TTC549 (cell line): Measurements from ENCODE around the gene GPR37.

Source experiments
- FAIRE-seq: peaks from 2 replicates; lab custom pipeline; 2012; peaks lifted over from hg19 to GRCh38; lab: Jason Lieb, UNC

Gene GPR37

GRCh38 chr7:124780056-124780455 is 14.5 kb upstream of the GPR37 start:
- no peak for FAIRE-seq

GRCh38 chr7:124779620-124780019 is 14.0 kb upstream of the GPR37 start:
- FAIRE-seq: no peak

DNA sequence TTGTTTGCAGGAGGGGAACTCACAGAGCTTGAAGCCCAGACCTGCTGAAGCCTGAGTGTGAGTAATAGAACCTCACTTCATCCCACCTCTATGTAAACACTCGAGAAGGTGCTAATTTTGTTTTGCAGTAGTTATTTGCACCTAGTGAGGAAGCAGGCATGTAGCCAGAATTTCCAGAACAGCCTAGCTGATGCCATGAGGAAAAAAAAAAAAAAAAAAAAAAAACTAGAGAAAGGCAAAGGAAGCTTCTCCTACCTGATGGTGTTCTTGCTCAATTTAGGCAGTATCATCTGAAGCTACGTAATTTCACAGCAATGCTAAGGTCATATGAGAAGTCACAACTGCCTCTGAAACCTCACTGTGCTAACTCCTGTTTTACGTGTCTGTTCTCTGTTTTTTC is 13.6 kb upstream of the GPR37 start:
- no peak for FAIRE-seq

- FAIRE-seq: no peak
Observed at GRCh38 chr7:124777268-124777667, 11.7 kb upstream of the GPR37 start.

DNA sequence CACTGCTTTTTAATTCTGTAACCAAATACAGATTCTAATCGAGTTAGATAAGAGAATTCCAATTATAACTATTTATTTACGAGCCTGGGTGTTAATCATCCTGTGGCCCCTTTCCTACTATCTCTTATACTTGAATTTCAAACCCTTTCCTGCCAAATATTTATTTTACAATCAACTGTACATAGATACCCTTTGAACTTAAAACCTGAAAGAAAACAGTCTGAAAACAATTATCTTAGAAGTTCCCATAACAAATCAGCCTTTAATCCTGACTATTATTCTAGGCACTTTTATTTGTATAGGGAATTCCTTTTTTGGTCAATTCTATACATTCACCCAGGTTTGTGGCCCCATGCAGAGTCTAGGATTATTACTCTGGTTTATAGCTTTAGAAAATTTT is 10.6 kb upstream of the GPR37 start:
- FAIRE-seq: no peak

DNA sequence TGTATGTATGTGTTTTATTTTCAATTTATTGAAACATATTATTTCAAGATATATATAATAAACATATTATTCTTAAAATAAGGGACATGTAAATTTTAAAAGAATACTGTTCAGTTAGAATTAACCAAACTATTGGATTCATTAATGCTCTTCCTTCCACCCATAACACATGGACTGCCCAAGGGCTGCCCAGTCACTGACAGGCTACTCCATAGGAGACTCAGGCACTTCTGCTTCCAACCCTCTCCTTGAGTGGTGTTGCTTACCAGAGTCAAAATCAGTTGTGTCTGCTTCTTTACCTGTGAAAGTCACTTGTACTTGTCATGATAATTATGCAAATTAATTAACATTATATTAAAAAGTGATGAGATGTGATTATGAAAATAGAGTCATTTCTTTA is 9.8 kb upstream of the GPR37 start:
- no peak for FAIRE-seq

DNA sequence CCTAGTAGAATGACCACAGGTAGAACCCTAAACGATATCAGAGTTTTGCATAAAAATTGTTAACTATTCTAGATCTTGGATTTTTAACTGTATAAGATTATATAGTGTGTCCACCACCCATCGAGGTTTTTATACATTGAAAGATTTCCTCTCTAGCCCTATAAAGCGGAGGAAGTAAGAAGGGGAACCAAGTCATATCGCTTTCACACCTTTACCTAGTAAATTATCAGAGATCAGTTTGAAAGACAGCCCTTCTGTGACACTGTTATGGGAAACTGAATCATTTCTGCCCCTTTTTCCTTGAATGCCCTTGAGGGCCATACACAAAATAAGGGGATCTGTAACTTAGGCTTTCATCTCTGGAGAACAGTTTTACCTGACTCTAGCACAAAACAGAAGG is 8.3 kb upstream of the GPR37 start:
- no peak for FAIRE-seq

- no peak for FAIRE-seq
Observed at GRCh38 chr7:124773339-124773738, 7.7 kb upstream of the GPR37 start.

DNA sequence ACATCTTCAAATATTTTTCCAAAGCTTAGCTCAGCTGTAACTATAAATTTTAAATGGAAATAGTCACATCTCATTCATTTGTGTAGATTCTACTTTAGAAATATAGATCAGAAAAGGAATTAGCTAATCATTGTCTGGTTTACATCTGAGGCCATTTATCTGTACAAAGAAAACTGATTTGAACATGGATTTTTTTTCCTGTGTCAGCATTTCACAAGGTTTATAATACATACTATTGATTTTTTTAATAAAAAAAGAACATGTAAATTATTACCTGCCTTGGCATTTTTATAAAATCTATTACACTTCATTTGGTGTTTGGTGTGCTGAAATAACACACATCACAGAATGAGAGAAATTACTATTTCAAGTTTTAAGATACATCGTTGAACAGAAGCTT is 3.5 kb upstream of the GPR37 start:
- no peak for FAIRE-seq

DNA sequence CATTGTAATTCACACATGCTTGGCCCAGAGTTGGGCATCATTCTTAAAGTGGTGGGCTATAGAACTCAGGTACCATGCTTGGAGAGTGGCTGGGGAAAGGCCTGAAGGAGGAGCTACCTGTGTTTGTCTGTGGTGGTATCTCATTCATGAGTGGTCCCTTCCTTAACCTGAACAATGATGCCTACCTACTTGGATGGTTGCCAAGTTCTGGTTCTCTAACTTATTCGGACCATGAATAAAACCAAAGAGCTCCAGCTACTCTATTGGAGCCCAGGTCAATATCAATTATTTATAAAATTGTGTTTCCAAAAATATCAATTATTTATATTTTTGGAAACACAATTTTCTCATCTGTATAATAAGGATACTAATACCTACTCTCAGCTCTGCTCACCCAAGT is 2.9 kb upstream of the GPR37 start:
- no peak for FAIRE-seq

DNA sequence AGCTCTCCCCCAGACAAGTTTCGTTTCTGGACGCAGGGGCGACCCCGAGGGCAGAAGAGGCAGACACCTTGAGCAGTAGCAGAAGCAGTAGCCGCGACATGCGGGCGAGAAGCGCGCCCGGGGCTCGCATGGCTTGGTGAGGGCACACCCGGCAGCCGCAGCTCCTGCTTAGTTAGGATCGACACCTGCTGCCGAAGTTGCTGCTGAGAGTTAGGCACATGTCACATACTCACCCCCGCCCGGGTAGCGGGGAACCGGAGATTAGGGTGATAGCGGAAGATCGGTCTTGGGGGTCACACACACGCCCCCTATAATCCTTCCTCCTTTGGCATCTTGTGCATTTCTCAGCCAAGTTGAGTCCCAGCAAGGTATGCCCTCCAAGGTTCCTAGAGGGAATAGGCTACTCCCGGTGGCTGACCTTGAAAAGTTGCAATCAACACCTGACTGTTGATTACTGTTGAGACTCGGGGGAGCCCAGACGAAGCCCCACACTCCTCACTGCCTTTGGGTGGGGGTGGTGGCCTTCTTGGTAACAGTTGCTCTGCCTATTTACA is 668 bp downstream of the GPR37 start:
- FAIRE-seq: no peak

DNA sequence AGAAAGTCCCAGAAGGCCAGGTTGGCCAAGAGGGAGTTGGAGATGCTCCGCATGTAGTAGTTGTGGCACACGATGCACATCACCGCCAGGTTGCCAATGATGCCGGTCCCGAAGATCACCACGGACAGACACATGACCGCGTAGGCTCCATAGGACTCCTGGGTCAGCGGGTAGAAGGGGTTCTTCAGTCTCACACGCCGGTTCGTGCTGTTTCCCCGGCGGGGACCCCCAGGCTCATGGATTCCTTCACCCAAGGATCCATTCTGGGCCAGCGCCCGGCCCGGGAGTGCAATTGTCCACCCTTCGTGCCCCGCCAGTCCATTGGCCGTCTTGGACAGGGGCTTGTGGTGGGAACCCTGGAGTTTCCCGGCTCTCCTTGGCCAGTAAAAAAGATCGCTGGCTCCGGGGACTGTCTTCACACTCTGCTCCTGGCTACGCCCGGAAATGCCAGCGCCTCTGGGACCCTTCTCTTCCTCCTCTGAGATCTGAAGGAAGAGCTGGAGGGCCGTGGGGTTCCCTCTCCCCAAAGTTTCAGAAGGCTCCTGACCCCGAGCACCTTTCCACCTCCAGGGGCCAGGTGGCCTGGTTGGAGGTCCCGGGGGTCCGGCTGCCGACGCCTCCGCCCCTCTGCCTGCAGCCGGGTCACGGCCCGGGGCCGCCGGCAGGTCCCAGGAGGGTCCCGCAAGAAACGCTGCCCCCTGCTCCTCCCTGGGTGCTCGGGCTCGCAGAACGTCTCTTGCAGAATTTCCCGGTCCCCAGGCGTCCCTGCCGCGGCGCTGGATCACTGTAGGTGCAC is 1.3 kb downstream of the GPR37 start:
- no peak for FAIRE-seq

DNA sequence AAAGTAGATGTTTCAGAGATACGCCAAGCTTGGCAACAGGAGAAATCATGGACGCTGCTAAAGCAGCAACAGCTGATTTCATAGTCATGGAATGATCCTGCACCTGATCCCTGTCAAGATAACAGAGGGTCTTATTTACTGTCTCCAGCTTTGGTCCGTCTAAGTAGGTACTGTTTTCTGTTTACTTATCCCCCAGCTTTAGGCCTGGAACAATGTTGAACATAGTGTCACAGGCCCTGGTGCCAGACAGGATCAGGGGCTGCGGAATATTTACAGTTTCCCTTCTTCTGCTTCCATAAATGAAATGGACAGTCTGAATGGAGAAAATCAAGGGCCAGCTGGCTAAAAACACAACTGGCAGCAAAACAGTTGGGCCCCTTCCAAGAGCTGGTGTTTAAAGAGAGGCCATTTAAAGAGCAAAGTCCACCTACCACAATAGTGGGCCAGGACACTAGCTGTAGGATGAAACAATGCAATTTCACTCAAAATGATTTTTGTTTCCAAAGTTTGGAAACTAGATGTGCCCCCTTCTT is 2.9 kb downstream of the GPR37 start:
- no peak for FAIRE-seq

DNA sequence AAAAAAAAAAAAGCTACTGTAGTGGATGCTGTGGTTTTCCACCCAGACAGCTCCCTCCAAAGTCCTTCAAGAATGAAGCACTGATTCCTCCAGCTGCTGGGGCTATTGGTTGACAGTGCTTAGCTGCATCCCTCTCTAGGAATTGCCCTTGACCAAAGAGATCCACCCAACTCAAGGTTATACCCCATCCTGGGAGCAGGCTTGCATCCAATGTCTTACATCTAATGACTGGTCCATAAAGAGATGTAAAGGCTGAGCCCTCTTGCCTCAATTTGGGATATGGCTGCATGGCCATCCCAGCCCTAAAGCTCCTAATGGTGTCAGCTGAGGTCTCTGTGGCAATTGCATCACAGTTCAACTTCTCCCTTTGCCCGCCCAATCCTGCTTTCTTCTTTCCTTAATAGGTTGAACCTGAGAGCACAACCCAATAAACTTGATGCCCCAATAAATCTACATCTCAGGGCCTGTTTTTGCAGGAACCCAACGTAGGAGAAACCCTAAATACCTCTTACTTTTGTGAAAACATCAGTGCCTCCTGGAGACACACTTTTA is 4.4 kb downstream of the GPR37 start:
- no peak for FAIRE-seq

- no peak for FAIRE-seq
Observed at GRCh38 chr7:124758327-124758726, 7.3 kb downstream of the GPR37 start.

DNA sequence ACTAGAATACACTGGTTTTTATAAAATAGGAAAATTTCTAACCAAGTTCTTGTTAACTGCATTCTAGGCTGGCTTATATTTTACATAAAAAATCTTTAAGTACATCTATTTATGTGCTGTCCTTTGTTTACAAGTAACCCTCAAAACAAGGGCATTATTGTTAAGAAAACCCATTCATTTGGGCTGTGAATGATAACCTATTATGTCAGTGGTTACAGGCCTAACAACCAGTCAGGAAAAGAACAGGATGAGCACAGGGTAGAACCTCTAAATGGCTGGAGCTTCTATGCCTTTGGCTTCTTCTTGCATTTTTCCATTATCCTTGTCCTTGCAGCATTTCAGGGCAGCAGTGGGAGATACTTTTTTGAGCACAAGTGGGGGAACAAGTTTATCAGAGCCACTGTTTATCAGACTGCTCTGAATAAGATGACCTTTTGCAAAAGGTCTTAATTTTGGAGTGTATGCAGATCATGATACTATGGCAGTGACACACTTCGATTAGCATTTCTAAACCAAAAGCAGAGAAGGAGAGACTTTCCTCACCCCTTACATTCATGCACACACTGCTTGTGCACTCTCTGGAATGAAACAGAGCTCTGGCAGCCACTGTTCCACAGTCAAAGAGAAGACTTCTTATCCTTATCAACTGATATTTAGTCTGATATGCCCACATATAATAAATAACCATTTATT is 10.9 kb downstream of the GPR37 start:
- no peak for FAIRE-seq

- no peak for FAIRE-seq
Observed at GRCh38 chr7:124752310-124752709, 13.3 kb downstream of the GPR37 start.

DNA sequence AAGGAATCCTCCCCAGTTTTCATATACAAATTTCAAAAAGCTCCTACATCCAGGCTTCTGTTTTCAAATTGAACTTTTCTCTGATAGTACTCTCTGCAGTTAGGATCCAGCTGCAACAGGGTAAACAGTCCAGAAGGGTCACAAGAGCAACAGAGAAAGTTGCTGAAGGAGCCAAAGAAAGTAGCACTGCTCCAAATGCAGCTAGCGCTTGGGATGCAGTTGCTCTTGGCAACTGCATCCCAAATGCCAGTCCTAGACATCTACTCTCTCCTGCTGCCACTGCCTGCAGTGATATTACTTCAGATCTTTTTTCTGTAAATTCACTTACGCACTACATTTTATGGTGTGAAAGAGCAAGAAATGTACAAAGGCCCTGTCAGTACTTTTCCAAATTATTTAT is 14.6 kb downstream of the GPR37 start:
- FAIRE-seq: no peak

GRCh38 chr7:124747072-124747471 is 18.5 kb downstream of the GPR37 start:
- FAIRE-seq: no peak

DNA sequence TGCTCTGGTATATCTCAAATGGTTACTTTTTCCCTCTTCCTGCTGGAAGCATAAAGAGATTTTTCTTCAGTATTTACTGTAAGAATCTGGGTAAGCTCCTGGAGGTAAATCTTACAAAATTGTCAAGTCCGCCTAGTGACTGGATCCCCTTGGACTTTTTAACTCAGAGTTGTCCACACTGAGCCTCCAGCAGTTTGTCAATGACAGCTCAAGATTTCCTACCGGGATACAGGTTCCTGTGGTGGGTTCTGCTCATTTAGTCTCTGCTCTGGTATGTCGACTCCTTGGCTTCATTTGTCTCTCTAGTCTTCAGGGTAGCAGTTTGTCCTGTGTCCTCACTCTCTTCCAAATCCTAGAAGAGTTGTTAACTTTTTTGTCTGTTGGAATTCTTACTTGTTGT is 27.0 kb downstream of the GPR37 start:
- no peak for FAIRE-seq

GRCh38 chr7:124737760-124738300 is 27.8 kb downstream of the GPR37 start:
- FAIRE-seq: no peak

DNA sequence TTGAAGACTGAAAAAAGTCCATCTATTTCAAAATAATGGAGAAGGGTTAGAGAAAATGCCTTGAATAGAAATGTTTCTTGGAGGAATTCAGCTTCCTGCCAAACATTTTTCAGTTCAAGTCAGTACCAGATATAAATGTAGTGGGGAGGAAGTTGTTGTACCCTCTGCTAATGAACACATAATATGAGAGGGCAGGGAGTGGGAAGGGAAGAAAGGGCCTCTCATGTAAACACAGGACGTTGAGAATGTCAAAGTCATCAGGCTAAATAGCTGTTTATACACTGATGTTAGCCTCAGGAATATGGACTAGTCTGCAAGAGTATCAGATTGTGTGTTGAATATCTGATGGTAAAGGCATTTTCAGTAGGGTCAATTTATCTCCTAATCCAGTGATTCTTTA is 37.0 kb downstream of the GPR37 start:
- FAIRE-seq: no peak
